NCI-H510A treated with DMSO at 0.1 percent for 48 hours (cell line): Measurements from ENCODE around the gene AGTR1.
"Not testable (repeated sequence)": the region's sequence is repeated elsewhere in the genome, so short reads cannot be mapped to it uniquely, and the experiment has no call there.

Source experiments
- DNase-seq: peaks from one replicate; lab custom pipeline; 2025; lab: John Stamatoyannopoulos, UW

Gene AGTR1

DNA sequence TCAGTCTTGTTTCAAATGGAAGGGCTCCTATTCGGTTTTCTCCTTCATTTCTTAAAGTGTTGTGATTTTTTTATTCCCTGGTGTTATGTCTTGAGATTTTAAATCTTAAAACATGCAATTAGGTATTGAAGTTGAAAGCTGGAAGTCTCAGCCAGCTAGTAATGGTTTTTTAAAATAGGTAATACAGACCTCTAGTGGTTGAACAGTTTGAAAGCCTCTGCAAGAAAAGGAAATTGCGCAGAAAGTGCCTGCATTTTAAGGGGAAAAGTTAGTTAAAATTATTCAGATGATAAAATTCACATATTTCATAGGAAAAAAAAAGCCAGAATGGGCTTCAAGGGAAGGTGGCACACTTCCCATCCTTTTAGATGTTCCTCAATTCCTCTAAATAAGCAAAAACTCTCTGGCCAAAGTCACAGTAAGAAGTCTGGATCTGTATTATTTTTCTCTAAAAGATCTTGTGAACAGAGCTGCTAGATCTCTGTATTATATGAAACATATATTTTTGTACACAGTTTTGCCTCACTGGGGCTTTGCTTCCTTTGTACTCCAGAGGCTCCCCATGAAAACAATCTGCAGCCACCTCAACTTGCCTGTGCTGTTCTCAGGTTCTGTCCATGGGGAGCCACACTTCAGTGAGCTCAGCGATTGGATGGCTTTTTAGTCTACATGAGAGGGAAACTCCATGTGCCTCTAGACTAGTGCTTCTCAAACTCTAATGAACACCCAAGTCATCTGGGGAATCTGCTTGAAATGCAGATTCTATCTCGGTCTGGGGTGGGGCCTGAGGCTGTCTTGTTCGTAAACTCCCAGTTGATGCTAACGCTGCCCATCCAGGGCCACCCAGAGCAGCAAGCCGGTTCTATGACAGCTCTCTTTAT is 21.5 kb downstream of the AGTR1 start:
- peak; percentile 14 for DNase-seq

DNA sequence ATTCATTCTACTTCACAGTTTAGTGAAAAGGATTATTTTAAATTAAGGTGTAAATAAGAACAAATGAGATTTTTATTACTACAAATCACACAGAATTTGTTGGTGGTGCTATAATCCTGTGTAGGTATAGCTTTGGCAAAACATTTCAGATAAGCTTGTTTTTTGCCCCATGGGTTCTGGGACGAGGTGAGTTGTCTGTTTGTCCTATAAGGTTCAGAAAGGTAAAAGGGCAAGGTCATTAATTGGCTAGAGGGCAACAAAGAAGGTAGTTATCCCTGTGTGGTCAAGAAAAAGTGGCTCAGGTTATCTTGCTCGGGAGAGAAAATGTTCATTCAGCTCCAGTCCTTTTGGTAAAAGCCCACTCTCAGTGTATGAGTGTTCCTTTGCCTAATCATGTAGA is 23.2 kb downstream of the AGTR1 start:
- no peak for DNase-seq

DNA sequence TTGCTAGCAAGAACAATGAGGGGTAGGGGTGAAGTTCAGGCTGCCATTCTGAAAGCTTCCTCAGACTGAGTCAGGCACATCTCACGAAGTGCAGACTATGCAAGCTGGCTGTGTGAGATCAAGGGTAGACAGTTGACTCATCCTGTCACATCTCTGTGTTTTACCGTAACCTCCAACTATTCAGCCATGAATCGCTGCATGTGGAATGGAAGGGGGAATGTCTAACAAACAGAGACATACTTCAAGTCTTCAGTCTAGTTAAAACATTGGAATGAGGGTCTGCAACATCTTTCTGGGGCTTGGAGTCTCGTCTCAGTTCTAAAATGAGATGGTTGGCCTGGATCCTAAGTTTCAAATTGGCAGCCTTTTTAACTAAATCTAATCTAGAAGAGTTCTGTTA is 25.9 kb downstream of the AGTR1 start:
- no peak for DNase-seq

DNA sequence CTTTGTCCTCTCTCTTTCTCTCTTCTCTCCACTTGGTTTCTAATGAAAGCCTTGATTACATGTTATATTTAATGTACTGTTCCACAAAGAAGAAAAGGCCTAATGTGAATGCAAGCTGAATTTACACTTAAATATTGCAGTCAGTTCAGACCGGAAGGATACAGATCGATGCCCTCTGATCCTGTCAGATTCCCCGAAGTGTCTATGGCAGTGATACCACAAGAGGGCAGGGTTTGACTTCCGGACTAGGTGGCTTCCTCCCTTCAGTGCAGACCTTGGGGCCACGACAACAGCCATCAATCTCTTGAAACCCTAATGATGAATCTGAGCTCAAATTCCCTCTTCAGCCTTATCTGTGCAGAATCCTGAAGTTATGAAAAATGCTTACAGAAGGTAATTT is 29.5 kb downstream of the AGTR1 start:
- peak; percentile 45 for DNase-seq

GRCh38 chr3:148728753-148729152 is 31.1 kb downstream of the AGTR1 start:
- no peak for DNase-seq

GRCh38 chr3:148729476-148730055 is 31.9 kb downstream of the AGTR1 start:
- peak; percentile 10 for DNase-seq

GRCh38 chr3:148730676-148731075 is 33.0 kb downstream of the AGTR1 start:
- DNase-seq: no peak

DNA sequence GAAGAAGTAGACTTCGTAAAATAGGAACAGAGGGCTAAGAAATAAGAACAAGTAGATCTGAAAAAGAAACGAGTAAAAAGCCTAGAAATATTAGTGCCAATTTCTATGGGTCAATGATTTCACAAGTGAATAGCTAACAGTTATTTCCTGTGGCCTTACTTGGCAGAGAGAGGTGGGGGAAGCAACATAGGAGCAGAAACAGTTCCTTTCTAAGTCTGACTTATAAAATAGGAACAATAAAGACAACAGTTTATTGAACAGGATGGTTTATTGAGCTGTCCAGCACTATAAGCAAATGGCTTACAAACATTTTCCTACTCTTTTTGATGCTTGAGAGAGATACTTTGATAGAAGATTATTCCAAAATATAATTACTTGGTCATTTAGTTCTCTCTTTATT is 37.9 kb downstream of the AGTR1 start:
- peak; percentile 54 for DNase-seq

GRCh38 chr3:148736086-148736485 is 38.4 kb downstream of the AGTR1 start:
- DNase-seq: no peak

- DNase-seq: peak; percentile 25
Observed at GRCh38 chr3:148737104-148737530, 39.4 kb downstream of the AGTR1 start.

DNA sequence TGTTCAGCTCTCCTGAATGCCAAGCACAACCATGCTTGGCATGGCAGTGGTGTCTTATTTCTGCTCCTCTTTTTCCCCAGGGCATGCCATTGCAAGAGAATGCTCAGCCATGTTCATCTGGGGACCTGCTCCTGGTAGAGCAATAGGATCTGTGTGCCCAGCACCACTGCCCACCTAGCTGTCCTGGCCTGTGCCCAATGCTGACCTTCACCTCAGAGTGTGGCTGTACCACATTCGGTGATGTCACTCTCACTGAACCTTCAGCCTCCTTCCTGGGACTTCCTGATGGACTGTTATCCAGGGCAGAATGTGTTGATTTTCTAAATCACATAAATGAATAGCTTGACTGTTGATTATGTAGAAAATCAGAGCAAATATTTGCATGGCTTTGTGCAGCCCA is 42.0 kb downstream of the AGTR1 start:
- no peak for DNase-seq

GRCh38 chr3:148740291-148740690 is 42.6 kb downstream of the AGTR1 start:
- DNase-seq: no peak

- DNase-seq: no peak
Observed at GRCh38 chr3:148741219-148741618, 43.5 kb downstream of the AGTR1 start.

DNA sequence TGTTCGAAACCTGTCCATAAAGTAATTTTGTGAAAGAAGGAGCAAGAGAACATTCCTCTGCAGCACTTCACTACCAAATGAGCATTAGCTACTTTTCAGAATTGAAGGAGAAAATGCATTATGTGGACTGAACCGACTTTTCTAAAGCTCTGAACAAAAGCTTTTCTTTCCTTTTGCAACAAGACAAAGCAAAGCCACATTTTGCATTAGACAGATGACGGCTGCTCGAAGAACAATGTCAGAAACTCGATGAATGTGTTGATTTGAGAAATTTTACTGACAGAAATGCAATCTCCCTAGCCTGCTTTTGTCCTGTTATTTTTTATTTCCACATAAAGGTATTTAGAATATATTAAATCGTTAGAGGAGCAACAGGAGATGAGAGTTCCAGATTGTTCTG is 44.4 kb downstream of the AGTR1 start:
- DNase-seq: no peak

DNA sequence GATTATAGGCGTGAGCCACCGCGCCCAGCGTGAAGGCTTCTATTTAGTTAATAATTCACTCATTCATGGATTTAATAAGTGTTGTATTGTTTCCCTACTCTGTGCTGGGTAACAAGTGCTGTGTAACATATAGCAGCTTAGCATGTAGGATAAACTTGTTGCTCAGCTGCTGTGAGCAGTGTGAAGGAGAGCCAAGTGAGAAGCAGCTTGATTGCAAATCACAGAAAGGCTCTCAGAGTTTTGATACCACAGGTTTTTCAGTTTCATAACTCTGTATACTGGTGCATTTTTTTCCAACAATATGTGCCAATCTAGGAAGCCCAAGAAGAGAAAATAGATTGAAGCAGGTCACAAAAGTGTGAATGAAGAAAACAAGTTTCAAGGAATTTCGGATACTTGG is 48.4 kb downstream of the AGTR1 start:
- DNase-seq: no peak

GRCh38 chr3:148748283-148748682 is 50.6 kb downstream of the AGTR1 start:
- no peak for DNase-seq

DNA sequence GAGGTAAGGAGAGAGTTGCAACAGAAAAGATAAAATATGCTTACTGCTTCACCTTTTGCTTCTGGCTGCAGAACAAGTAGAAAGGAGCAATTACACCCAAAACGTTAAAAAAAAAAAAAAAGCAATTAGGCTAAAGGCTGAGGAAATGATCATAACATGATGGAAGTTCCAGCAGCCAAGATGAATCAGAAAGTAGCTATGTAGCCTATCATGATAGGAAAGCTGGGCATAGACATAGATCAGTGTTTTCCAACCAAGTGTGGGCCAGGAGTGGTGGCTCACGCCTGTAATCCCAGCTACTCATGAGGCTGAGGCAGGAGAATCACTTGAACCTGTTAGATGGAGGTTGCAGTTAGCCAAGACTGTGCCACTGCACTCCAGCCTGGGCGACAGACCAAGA is 52.6 kb downstream of the AGTR1 start:
- DNase-seq: no peak

GRCh38 chr3:148751461-148751860 is 53.8 kb downstream of the AGTR1 start:
- no peak for DNase-seq

DNA sequence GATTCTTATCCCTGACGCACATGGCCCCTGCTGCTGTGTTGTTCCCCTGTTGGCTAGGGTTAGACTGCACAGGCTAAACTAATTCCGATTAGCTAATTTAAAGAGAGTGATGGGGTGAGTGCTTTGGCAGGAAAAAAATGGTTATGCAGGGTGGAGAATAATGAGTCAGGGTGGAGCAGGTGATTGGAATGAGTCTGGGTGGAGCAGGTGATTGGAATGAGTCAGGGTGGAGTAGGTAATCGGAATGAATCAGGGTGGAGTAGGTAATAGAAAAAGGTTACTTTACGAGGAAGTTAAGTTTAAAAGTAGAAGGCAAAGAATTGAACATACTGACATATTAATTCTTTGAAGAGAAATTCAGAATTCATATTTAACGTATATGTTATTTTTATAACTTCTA is 55.7 kb downstream of the AGTR1 start:
- not testable (repeated sequence) for DNase-seq

- no peak for DNase-seq
Observed at GRCh38 chr3:148755570-148755969, 57.9 kb downstream of the AGTR1 start.

DNA sequence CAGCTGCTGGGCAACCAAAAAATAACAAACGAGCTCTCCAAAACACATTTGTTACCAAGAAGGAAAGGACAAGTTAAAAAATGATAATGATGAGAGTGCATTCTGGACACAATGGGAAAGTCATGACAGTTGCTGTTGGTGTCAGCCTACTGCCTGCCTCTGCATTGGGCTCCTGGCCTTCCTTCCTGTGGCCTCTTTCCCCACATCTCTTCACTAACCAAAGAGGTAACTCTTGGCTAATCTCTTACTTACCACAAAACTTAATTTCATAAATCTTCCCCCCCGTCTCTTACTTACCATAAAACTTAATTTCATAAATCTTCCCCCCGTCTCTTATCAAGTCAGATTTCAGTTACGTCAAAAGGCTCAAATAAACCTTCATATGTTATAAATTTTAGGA is 58.6 kb downstream of the AGTR1 start:
- DNase-seq: no peak

DNA sequence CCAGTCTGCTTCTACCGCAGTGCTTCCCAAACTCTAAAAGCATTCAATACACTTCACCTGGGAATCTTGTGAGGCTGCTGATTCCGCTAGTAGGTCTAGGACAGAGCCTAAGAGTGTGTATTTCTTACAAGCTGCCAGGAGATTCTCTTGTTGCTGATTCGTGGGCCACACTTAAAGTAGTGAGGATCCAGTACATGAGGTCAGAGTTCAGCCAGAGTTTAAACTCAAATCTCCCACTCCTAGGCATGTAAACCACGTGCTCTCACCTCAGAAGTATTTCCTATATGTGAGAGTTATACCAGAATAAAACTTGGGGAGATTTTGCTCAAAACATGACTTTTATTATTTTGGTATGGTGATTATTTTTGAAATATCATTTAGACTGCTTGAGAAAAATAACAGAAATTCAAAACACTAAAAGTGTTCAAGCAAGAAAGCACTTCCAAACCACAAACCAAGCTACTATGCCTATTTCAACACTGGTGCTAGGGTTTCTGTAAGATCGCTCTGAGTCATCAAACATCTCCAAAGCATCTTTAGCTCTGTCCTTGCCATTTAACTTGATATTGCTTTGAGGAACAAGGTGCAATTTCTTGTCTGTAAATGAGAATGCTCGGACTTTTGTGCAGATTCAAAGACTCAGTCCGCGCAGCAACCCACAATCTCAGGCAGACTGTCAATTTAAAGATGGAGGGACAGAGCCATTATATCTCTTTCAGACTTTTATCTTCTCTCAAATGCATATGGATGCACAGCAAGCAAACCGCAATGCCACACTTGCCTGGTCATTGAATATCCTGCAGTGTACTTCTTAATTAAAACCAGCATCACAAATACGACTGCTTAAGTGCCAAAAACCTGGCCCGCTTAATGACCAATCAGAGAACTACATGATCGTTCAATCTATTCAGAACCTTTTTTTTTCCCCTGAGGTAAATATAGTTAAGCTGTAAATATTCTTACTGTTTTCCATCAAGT is 59.8 kb downstream of the AGTR1 start:
- no peak for DNase-seq
